Osteocyte (in vitro differentiated cells): Measurements from ENCODE around the gene DOCK1. TPM values are rescaled to one million over a fixed set of nuclear protein-coding genes. Genes with fewer than 3 reads are reported as not detected.

Experiments used
- DNase-seq: peaks from one replicate; pipeline ENCODE4 v3.0.0; 2021; ENCODE audit warnings: mixed read lengths; ENCODE audit not compliant: unreplicated experiment; ENCODE audit errors: extremely low spot score
- H3K27ac Mint-ChIP-seq: one replicate; pipeline ENCODE4 v1.8.0; 2021; ENCODE audit warnings: mild to moderate bottlenecking, mixed read lengths; ENCODE audit not compliant: unreplicated experiment
- H3K27me3 Mint-ChIP-seq: one replicate; pipeline ENCODE4 v1.8.0; 2021; ENCODE audit warnings: mixed read lengths; ENCODE audit not compliant: unreplicated experiment
- H3K36me3 Mint-ChIP-seq: one replicate; pipeline ENCODE4 v1.8.0; 2021; ENCODE audit warnings: mixed read lengths; ENCODE audit not compliant: unreplicated experiment
- H3K4me1 Mint-ChIP-seq: one replicate; pipeline ENCODE4 v1.8.0; 2021; ENCODE audit warnings: mixed read lengths; ENCODE audit not compliant: unreplicated experiment
- H3K4me3 Mint-ChIP-seq: one replicate; pipeline ENCODE4 v1.8.0; 2021; ENCODE audit warnings: mild to moderate bottlenecking, moderate library complexity, mixed read lengths; ENCODE audit not compliant: unreplicated experiment
- H3K9me3 Mint-ChIP-seq: one replicate; pipeline ENCODE4 v1.8.0; 2021; ENCODE audit warnings: mixed read lengths; ENCODE audit not compliant: unreplicated experiment
- CTCF ChIP-seq: fragments of 200-600 bp; sonication (generic); IDR thresholded peaks from 2 replicates; pipeline ENCODE4 v1.5.0; 2021; ENCODE audit warnings: antibody characterized with exemption, mild to moderate bottlenecking, moderate library complexity
- total RNA-seq: library from RNA; stranded (reverse); gene quantifications from 2 replicates; pipeline ENCODE4 v1.2.1, GENCODE V29; 2021

Gene DOCK1
- total RNA-seq, 1 donor from 2014 or later = 66.3 TPM

- no peak overlapping the region for H3K27ac Mint-ChIP-seq
- H3K4me3 Mint-ChIP-seq = no peak overlapping the region
- no peaks in the 10 kb centered on the region for H3K9me3 Mint-ChIP-seq
- TF ChIP-seq CTCF = no peak
- H3K27me3 Mint-ChIP-seq = no peaks in the 10 kb centered on the region
- H3K4me1 Mint-ChIP-seq = peaks cover 23% of the 10 kb centered on the region
- peaks cover 6% of the 10 kb centered on the region for H3K36me3 Mint-ChIP-seq
- no peak for DNase-seq
Observed at GRCh38 chr10:127154831-127155620, 249.8 kb downstream of the DOCK1 start.

GRCh38 chr10:127157089-127157488 lies 251.9 kb downstream of the DOCK1 start:
- Mint-ChIP-seq H3K27ac (no peak overlapping the region), H3K27me3 (no peaks in the 10 kb centered on the region), H3K36me3 (peaks cover 5% of the 10 kb centered on the region)

GRCh38 chr10:127157506-127158200 lies 252.4 kb downstream of the DOCK1 start:
- Mint-ChIP-seq H3K27me3 (no peaks in the 10 kb centered on the region), H3K36me3 (peaks cover 3% of the 10 kb centered on the region), H3K9me3 (no peaks in the 10 kb centered on the region), H3K4me1 (peaks cover 22% of the 10 kb centered on the region), H3K4me3 (no peak overlapping the region), H3K27ac (peak overlapping the region; percentile 32)
- no peak for DNase-seq
- no peak for TF ChIP-seq CTCF

More at GRCh38 chr10:127157089-127157488, 251.9 kb downstream of the DOCK1 start:
- TF ChIP-seq CTCF = no peak
- no peak for DNase-seq
- Mint-ChIP-seq H3K9me3 (no peaks in the 10 kb centered on the region), H3K4me3 (no peak overlapping the region), H3K4me1 (peaks cover 22% of the 10 kb centered on the region)

- TF ChIP-seq CTCF = no peak
- H3K27me3 Mint-ChIP-seq = no peaks in the 10 kb centered on the region
- no peak overlapping the region for H3K4me3 Mint-ChIP-seq
- H3K4me1 Mint-ChIP-seq = peaks cover 28% of the 10 kb centered on the region
- H3K36me3 Mint-ChIP-seq = peaks cover 4% of the 10 kb centered on the region
- no peak for DNase-seq
- H3K9me3 Mint-ChIP-seq = no peaks in the 10 kb centered on the region
- H3K27ac Mint-ChIP-seq = no peak overlapping the region
Observed at GRCh38 chr10:127158662-127159061, 253.4 kb downstream of the DOCK1 start.

GRCh38 chr10:127159648-127160245 lies 254.5 kb downstream of the DOCK1 start:
- TF ChIP-seq CTCF = no peak
- Mint-ChIP-seq H3K36me3 (peaks cover 4% of the 10 kb centered on the region), H3K9me3 (no peaks in the 10 kb centered on the region), H3K4me1 (peaks cover 29% of the 10 kb centered on the region), H3K27ac (no peak overlapping the region), H3K4me3 (no peak overlapping the region), H3K27me3 (no peaks in the 10 kb centered on the region)
- DNase-seq = no peak
